HepG2 (cell line): Measurements from ENCODE around the gene FAM193A. TPM values are rescaled to one million over a fixed set of nuclear protein-coding genes. Genes with fewer than 3 reads are reported as not detected.

ENCODE experiments used
- ATAC-seq: fragments of 200-7000 bp; cut with Tn5 transposase; 3 replicates; pipeline ENCODE4 v1.9.1; 2020; ENCODE audit warnings: mild to moderate bottlenecking, moderate library complexity
- BruUV-seq: library from RNA; stranded (reverse); fragments of 400-500 nt; replicated peaks from 2 replicates; lab custom pipeline; 2021; lab: Mats Ljungman, UMichigan
- CTCF ChIA-PET: fragments of 300-600 bp; formaldehyde crosslinking; extraction: SDS; loops from one replicate; lab custom pipeline; 2021; ENCODE audit warnings: low total read pairs, inconsistent platforms, low intra/inter-chr PET ratio; lab: Yijun Ruan, JAX
- POLR2A ChIA-PET: fragments of 350-600 bp; sonication (Branson Sonifier 250); formaldehyde crosslinking; loops from one replicate; lab custom pipeline; 2020; ENCODE audit warnings: antibody characterized with exemption, inconsistent platforms; lab: Yijun Ruan, JAX
- DNase-seq: peaks from one replicate; pipeline ENCODE4 v3.0.0-alpha.2; 2015; ENCODE audit warnings: low spot score
- FAIRE-seq: peaks from 3 replicates; lab custom pipeline; 2011; peaks lifted over from hg19 to GRCh38; lab: Jason Lieb, UNC
- H2AFZ ChIP-seq: one replicate; pipeline ENCODE4 v1.6.1; 2011; ENCODE audit warnings: low read length, inconsistent platforms
- H3K27ac ChIP-seq: fragments of 300-600 bp; 3 replicates; pipeline ENCODE4 v1.8.0; 2011; ENCODE audit warnings: mixed run types, mild to moderate bottlenecking, mixed read lengths, low read length, inconsistent platforms; ENCODE audit not compliant: insufficient read depth; ENCODE audit errors: extremely low read length
- H3K27me3 ChIP-seq, 2 experiments: fragments of 200-600 bp in 1 of 2; 2 replicates in 1 of 2; 3 replicates in 1 of 2; pipeline versions ENCODE4 v1.6.0 to v1.8.0; 2011; ENCODE audit warnings: low read length in 2 of 2, mild to moderate bottlenecking in 2 of 2, moderate library complexity in 2 of 2, inconsistent platforms in 1 of 2; ENCODE audit not compliant: insufficient read depth in 2 of 2, control insufficient read depth in 1 of 2
- H3K36me3 ChIP-seq, 2 experiments: fragments of 200-600 bp in 1 of 2; replicated peaks in 1 of 2; 2 replicates in 1 of 2; 3 replicates in 1 of 2; pipeline versions ENCODE4 v1.5.1 to v1.8.0; 2011; ENCODE audit warnings: low read length in 2 of 2, inconsistent platforms in 1 of 2; ENCODE audit not compliant: insufficient read depth in 2 of 2, control insufficient read depth in 1 of 2
- H3K4me1 ChIP-seq: 2 replicates; pipeline ENCODE4 v1.5.1; 2012; ENCODE audit warnings: low read length, inconsistent platforms; ENCODE audit not compliant: insufficient read depth
- H3K4me2 ChIP-seq: 2 replicates; pipeline ENCODE4 v1.6.0; 2011; ENCODE audit warnings: low read depth, low read length, inconsistent platforms
- H3K4me3 ChIP-seq, 3 experiments: fragments of 200-600 bp in 1 of 3; sonication (generic), shearing (Covaris generic) in 1 of 3; replicated peaks in 1 of 3; 2 replicates each; pipeline ENCODE4 v1.5.1; 2011 to 2016; ENCODE audit warnings: low read length in 3 of 3, inconsistent platforms in 2 of 3, low read depth in 2 of 3, mild to moderate bottlenecking in 2 of 3, control low read depth in 1 of 3, mixed read lengths in 1 of 3; ENCODE audit not compliant: insufficient read depth in 1 of 3
- H3K79me2 ChIP-seq: one replicate; pipeline ENCODE4 v1.6.1; 2011; ENCODE audit warnings: low read length, inconsistent platforms; ENCODE audit not compliant: insufficient read depth
- H3K9ac ChIP-seq: 2 replicates; pipeline ENCODE4 v1.6.0; 2011; ENCODE audit warnings: mild to moderate bottlenecking, low read depth, low read length, inconsistent platforms; ENCODE audit not compliant: insufficient read depth
- H3K9me3 ChIP-seq: 2 replicates; pipeline ENCODE4 v1.5.1; 2012; ENCODE audit warnings: mild to moderate bottlenecking, low read length
- H4K20me1 ChIP-seq: 2 replicates; pipeline ENCODE4 v1.6.0; 2011; ENCODE audit warnings: inconsistent platforms, mild to moderate bottlenecking, low read length, moderate library complexity; ENCODE audit not compliant: insufficient read depth
- DNMT1 ChIP-seq: sonication (generic); formaldehyde crosslinking; IDR thresholded peaks from 2 replicates; pipeline ENCODE4 v1.5.1; 2020; ENCODE audit warnings: mild to moderate bottlenecking, missing genetic modification reagents
- HCFC1 ChIP-seq: fragments of 150-350 bp; IDR thresholded peaks from 2 replicates; pipeline ENCODE4 v1.6.1; 2014; ENCODE audit warnings: low read depth, low read length
- KDM5A ChIP-seq: fragments of 200-600 bp; sonication (generic); IDR thresholded peaks from 2 replicates; pipeline ENCODE4 v1.7.0; 2018; ENCODE audit warnings: antibody characterized with exemption, mild to moderate bottlenecking, low read length, borderline replicate concordance
- KLF13 ChIP-seq: sonication (generic); formaldehyde crosslinking; IDR thresholded peaks from 2 replicates; pipeline ENCODE4 v1.4.0; 2020; ENCODE audit warnings: mild to moderate bottlenecking, missing genetic modification reagents
- MAF1 ChIP-seq: sonication (generic); formaldehyde crosslinking; IDR thresholded peaks from 2 replicates; pipeline ENCODE4 v1.5.0; 2020; ENCODE audit warnings: missing genetic modification reagents, borderline replicate concordance
- ZNF749 ChIP-seq: sonication (generic); formaldehyde crosslinking; IDR thresholded peaks from 2 replicates; pipeline ENCODE4 v1.8.0; 2022; ENCODE audit warnings: mild to moderate bottlenecking, missing genetic modification reagents, moderate library complexity, borderline replicate concordance
- WGBS: methylation state at CpG from one replicate; pipeline ENCODE4 v1.1.6; 2017; ENCODE audit warnings: low lambda C conversion rate; 5-methylcytosine and 5-hydroxymethylcytosine counted together
- in situ Hi-C: cut with HindIII; loops from 2 replicates; pipeline ENCODE4 v1.10.0; 2017; ENCODE audit warnings: low pct_unique_long_range_greater_than_20kb; ENCODE audit not compliant: extremely low pct_ligation_motif_present
- intact Hi-C: fragments of 100-400 bp; cut with micrococcal nuclease; formaldehyde crosslinking; loops from one replicate; pipeline ENCODE4 v1.10.0; 2022; ENCODE audit not compliant: unreplicated experiment
- polyA plus RNA-seq, 8 experiments: library from polyadenylated mRNA; depleted of rRNA in 3 of 8; stranded (reverse) in 7 of 8; unstranded in 1 of 8; fragments of >200 nt; fragmentation: Illumina TruSeq in 4 of 8; extraction: Trizol in 4 of 8; gene quantifications; 2 replicates each; pipeline versions ENCODE4 v1.2.1 to v1.2.3, GENCODE V29; 2011 to 2016; ENCODE audit warnings: low read depth in 4 of 8, missing spikeins in 1 of 8, mixed read lengths in 1 of 8; ENCODE audit not compliant: insufficient read depth in 1 of 8
- total RNA-seq, 5 experiments: library from RNA; depleted of rRNA; stranded (reverse); fragments of >200 nt; fragmentation: Illumina TruSeq; extraction: Trizol; gene quantifications; 2 replicates each; pipeline ENCODE4 v1.2.3, GENCODE V29; 2016; ENCODE audit warnings: low read depth in 1 of 5
- TF ChIP-seq, protein P1 (sequence below): sonication (generic); formaldehyde crosslinking; IDR thresholded peaks from 2 replicates; pipeline ENCODE4 v1.9.0; 2022; ENCODE audit warnings: missing genetic modification reagents, mild to moderate bottlenecking, borderline replicate concordance
- TF ChIP-seq, protein P2 (sequence below): sonication (generic); formaldehyde crosslinking; IDR thresholded peaks from 2 replicates; pipeline ENCODE4 v1.5.1; 2020; ENCODE audit warnings: missing genetic modification reagents, mild to moderate bottlenecking, borderline replicate concordance

FAM193A gene
- total and polyA plus RNA-seq, 2 of the 13 experiments (the other 11 are each of a cell fraction or from before 2014, with no cell fraction given), result 5.7 to 8.7 TPM

DNA sequence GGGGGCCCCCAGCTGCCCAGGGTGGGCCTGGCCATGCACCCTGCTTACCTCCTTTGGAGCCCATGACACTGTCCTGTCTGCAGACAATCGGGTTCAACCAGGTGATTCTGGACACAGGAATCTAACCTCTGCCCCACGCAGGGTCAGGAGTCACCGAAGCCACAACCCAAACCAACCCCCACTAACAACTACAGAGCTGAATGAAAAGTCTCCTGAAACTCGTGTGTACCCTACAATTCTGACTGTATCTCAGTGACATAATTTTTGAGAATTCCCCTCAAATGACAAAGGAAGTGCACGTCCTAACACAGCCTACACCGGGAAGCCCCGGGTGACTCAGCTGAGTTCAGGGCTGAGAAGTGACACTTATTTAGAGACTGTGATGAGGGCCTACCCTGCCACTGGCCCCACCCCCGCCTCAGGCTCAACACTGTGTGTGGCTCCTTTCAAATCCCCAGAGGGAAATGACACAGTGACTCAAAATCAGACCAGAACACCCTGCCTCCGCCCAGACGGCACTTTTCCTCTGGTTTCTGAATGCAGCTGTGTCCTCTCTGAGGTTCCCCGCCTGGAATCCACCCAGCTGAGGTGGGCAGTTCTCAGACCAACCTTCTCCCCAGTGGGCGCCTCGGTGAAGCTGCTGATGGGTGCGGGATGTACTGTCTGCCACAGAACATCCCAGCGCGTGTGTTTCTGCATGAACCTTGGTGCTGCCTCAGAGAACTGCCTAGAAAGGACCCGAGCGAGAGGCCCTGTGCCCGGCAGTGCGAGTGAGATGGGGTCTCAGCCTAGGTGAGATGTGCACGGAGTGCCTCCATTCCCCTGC, 209.7 kb downstream of the FAM193A start:
- Histone ChIP-seq H3K36me3 (peaks cover 21 to 53% of the 10 kb centered on the region in 2 experiments), H3K4me2 (no peak overlapping the region), H2AFZ (no peak overlapping the region), H3K4me3 (no peak overlapping the region), H3K9me3 (no peaks in the 10 kb centered on the region), H3K4me1 (no peaks in the 10 kb centered on the region), H3K27ac (no peak overlapping the region), H3K79me2 (no peaks in the 10 kb centered on the region), H3K9ac (no peak overlapping the region), H3K27me3 (no peaks in the 10 kb centered on the region), H4K20me1 (no peaks in the 10 kb centered on the region)
- ChIA-PET POLR2A (interaction anchor here (1.7 kb wide), 1 partner anchor 11 kb away, joined by 4 read pairs; no protein-coding TSS in a partner anchor), CTCF (no interaction called here)
- WGBS, result 90% methylated on average over 13 of the region's 21 CpGs
- intact Hi-C loops, result no loop called here
- no TSS peak for BruUV-seq
- in situ Hi-C loops, result no loop called here
- 0 out of 3 replicates have a peak, but pooled peaks have one; percentile 10 for ATAC-seq
- FAIRE-seq, result no peak
- DNase-seq, result no peak
- TF ChIP-seq KDM5A (no peak), MAF1 (no peak), ZNF749 (CRISPR knock-in tag) (no peak), DNMT1 (CRISPR knock-in tag) (no peak), KLF13 (CRISPR knock-in tag) (no peak), HCFC1 (no peak)
- TF ChIP-seq, protein P1, sequence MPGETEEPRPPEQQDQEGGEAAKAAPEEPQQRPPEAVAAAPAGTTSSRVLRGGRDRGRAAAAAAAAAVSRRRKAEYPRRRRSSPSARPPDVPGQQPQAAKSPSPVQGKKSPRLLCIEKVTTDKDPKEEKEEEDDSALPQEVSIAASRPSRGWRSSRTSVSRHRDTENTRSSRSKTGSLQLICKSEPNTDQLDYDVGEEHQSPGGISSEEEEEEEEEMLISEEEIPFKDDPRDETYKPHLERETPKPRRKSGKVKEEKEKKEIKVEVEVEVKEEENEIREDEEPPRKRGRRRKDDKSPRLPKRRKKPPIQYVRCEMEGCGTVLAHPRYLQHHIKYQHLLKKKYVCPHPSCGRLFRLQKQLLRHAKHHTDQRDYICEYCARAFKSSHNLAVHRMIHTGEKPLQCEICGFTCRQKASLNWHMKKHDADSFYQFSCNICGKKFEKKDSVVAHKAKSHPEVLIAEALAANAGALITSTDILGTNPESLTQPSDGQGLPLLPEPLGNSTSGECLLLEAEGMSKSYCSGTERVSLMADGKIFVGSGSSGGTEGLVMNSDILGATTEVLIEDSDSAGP (CRISPR knock-in tag), result no peak
- TF ChIP-seq, protein P2, sequence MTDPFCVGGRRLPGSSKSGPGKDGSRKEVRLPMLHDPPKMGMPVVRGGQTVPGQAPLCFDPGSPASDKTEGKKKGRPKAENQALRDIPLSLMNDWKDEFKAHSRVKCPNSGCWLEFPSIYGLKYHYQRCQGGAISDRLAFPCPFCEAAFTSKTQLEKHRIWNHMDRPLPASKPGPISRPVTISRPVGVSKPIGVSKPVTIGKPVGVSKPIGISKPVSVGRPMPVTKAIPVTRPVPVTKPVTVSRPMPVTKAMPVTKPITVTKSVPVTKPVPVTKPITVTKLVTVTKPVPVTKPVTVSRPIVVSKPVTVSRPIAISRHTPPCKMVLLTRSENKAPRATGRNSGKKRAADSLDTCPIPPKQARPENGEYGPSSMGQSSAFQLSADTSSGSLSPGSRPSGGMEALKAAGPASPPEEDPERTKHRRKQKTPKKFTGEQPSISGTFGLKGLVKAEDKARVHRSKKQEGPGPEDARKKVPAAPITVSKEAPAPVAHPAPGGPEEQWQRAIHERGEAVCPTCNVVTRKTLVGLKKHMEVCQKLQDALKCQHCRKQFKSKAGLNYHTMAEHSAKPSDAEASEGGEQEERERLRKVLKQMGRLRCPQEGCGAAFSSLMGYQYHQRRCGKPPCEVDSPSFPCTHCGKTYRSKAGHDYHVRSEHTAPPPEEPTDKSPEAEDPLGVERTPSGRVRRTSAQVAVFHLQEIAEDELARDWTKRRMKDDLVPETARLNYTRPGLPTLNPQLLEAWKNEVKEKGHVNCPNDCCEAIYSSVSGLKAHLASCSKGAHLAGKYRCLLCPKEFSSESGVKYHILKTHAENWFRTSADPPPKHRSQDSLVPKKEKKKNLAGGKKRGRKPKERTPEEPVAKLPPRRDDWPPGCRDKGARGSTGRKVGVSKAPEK (CRISPR knock-in tag), result no peak
